Loucy (cell line): ENCODE measurements around the gene ZRANB1.
"Not testable (repeated sequence)": the region's sequence is repeated elsewhere in the genome, so short reads cannot be mapped to it uniquely, and the experiment has no call there.

Experiments used
- EZH2phosphoT487 ChIP-seq: fragments of 200-600 bp; IDR thresholded peaks from 2 replicates; pipeline ENCODE4 v1.6.1; 2018; ENCODE audit warnings: antibody characterized with exemption, mild to moderate bottlenecking, moderate library complexity, borderline replicate concordance
- TF ChIP-seq, protein P1 (sequence below): fragments of 200-600 bp; sonication (generic); conservative IDR thresholded peaks from 2 replicates; pipeline ENCODE4 v1.5.1; 2014; ENCODE audit warnings: mild to moderate bottlenecking, antibody characterized with exemption, low read length

- TF ChIP-seq, protein P1, sequence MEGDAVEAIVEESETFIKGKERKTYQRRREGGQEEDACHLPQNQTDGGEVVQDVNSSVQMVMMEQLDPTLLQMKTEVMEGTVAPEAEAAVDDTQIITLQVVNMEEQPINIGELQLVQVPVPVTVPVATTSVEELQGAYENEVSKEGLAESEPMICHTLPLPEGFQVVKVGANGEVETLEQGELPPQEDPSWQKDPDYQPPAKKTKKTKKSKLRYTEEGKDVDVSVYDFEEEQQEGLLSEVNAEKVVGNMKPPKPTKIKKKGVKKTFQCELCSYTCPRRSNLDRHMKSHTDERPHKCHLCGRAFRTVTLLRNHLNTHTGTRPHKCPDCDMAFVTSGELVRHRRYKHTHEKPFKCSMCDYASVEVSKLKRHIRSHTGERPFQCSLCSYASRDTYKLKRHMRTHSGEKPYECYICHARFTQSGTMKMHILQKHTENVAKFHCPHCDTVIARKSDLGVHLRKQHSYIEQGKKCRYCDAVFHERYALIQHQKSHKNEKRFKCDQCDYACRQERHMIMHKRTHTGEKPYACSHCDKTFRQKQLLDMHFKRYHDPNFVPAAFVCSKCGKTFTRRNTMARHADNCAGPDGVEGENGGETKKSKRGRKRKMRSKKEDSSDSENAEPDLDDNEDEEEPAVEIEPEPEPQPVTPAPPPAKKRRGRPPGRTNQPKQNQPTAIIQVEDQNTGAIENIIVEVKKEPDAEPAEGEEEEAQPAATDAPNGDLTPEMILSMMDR, result not testable (repeated sequence)
- TF ChIP-seq EZH2phosphoT487, result not testable (repeated sequence)
Measured at GRCh38 chr10:124988753-124989152, 46.8 kb downstream of the ZRANB1 start.
